ENCODE results near the gene GNG4.
A peak's percentile ranks its signal among the peaks of the same experiment; 100 is the strongest.

The GNG4 gene

GRCh38 chr1:235510823-235511222 lies 138.8 kb downstream of the GNG4 start:
- Histone ChIP-seq H3K27ac (no peak overlapping the region), H3K36me3 (replicated peaks) (no peaks in the 10 kb centered on the region), H3K4me3 (ENCODE audit: low read depth, low read length) (no peak overlapping the region), H3K27me3 (replicated peaks) (no peaks in the 10 kb centered on the region)
- no peak for TF ChIP-seq CTCF (IDR thresholded peaks at IDR 0.05; ENCODE audit: low read depth, low read length, missing control alignments)
- no peak for DNase-seq
- in situ Hi-C loops (cut with HindIII; ENCODE audit: low pct_ligation_motif_present, low sequenced_read_pairs), result no loop called here

- DNase-seq, result no peak
- no peaks in the 10 kb centered on the region for H3K27me3 ChIP-seq (replicated peaks)
- no peaks in the 10 kb centered on the region for H3K36me3 ChIP-seq (replicated peaks)
- no peak for TF ChIP-seq CTCF (IDR thresholded peaks at IDR 0.05; ENCODE audit: low read depth, low read length, missing control alignments)
- in situ Hi-C loops (cut with HindIII; ENCODE audit: low pct_ligation_motif_present, low sequenced_read_pairs), result no loop called here
- no peak overlapping the region for H3K27ac ChIP-seq
- H3K4me3 ChIP-seq (ENCODE audit: low read depth, low read length), result no peak overlapping the region
Observed at GRCh38 chr1:235507623-235508022, 142.0 kb downstream of the GNG4 start.

- in situ Hi-C loops (cut with HindIII; ENCODE audit: low pct_ligation_motif_present, low sequenced_read_pairs), result no loop called here
- TF ChIP-seq CTCF (IDR thresholded peaks at IDR 0.05; ENCODE audit: low read depth, low read length, missing control alignments), result peak; percentile 86
- H3K27ac ChIP-seq, result peak overlapping the region; percentile 93
- H3K36me3 ChIP-seq (replicated peaks), result no peaks in the 10 kb centered on the region
- H3K27me3 ChIP-seq (replicated peaks), result no peaks in the 10 kb centered on the region
- H3K4me3 ChIP-seq (ENCODE audit: low read depth, low read length), result peak overlapping the region; percentile 77
- peak; percentile 99 for DNase-seq
Observed at GRCh38 chr1:235504494-235505222, 144.9 kb downstream of the GNG4 start.

- Histone ChIP-seq H3K36me3 (replicated peaks) (no peaks in the 10 kb centered on the region), H3K27me3 (replicated peaks) (no peaks in the 10 kb centered on the region), H3K4me3 (ENCODE audit: low read depth, low read length) (peak within 1 kb of the TSS; percentile 77), H3K27ac (peak within 1 kb of the TSS; percentile 93)
- TF ChIP-seq CTCF (IDR thresholded peaks at IDR 0.05; ENCODE audit: low read depth, low read length, missing control alignments), result no peak
- no peak for DNase-seq
- in situ Hi-C loops (cut with HindIII; ENCODE audit: low pct_ligation_motif_present, low sequenced_read_pairs), result no loop called here
Observed at GRCh38 chr1:235504122-235504493, 145.5 kb downstream of the GNG4 start, which contains the start of gene B3GALNT2. TSS of gene B3GALNT2 (minus strand) at chr1:235504452. CDS start at chr1:235504252, 200 bp downstream.

- H3K27ac ChIP-seq, result peak overlapping the region; percentile 93
- in situ Hi-C loops (cut with HindIII; ENCODE audit: low pct_ligation_motif_present, low sequenced_read_pairs), result no loop called here
- no peaks in the 10 kb centered on the region for H3K36me3 ChIP-seq (replicated peaks)
- H3K4me3 ChIP-seq (ENCODE audit: low read depth, low read length), result peak overlapping the region; percentile 77
- peak; percentile 37 for DNase-seq
- no peaks in the 10 kb centered on the region for H3K27me3 ChIP-seq (replicated peaks)
- TF ChIP-seq CTCF (IDR thresholded peaks at IDR 0.05; ENCODE audit: low read depth, low read length, missing control alignments), result no peak
Observed at GRCh38 chr1:235503403-235504121, 146.0 kb downstream of the GNG4 start.
